ENCODE results near the gene SLC47A1. TPM values are rescaled to one million over a fixed set of nuclear protein-coding genes. Genes with fewer than 3 reads are reported as not detected.

Gene SLC47A1
- total and polyA plus RNA-seq, 2 of the 8 experiments (the other 6 are each of a cell fraction or from before 2014, with no cell fraction given): 1.5 to 3.6 TPM

- TF ChIP-seq CTCF (IDR thresholded peaks at IDR 0.05; ENCODE audit: control extremely low read depth in 1 of 3, insufficient read depth in 1 of 3, low read depth in 1 of 3, low read length in 3 of 3): no peak
- no peak for TF ChIP-seq TEAD4 (IDR thresholded peaks at IDR 0.05; ENCODE audit: low read depth, low read length)
- TF ChIP-seq GTF2F1 (IDR thresholded peaks at IDR 0.05; ENCODE audit: borderline replicate concordance, low read depth, low read length): no peak
- TF ChIP-seq POLR2AphosphoS5 (IDR thresholded peaks at IDR 0.05; ENCODE audit: low read depth, low read length): no peak
- no peak for TF ChIP-seq ZNF274 (IDR thresholded peaks at IDR 0.05; ENCODE audit: borderline replicate concordance, extremely low read depth, low read length)
- no peak for TF ChIP-seq SIN3A (conservative IDR thresholded peaks at IDR 0.05 in 1 of 2, IDR thresholded peaks at IDR 0.05 in 1 of 2; ENCODE audit: low read depth in 1 of 2, low read length in 2 of 2)
- no peak for TF ChIP-seq CHD1 (IDR thresholded peaks at IDR 0.05; ENCODE audit: low read depth, low read length)
- TF ChIP-seq HDAC6 (IDR thresholded peaks at IDR 0.05; ENCODE audit: low read depth, low read length): no peak
These were observed 47.2 kb upstream of the SLC47A1 start (continued) for GRCh38 chr17:19486351-19487023.

Measured in H1 (cell line).